Measurements from ENCODE around the gene IP6K3.

The IP6K3 gene

GRCh38 chr6:33686981-33687975 lies 59.4 kb downstream of the IP6K3 start:
- no peak for FAIRE-seq

- no peak for FAIRE-seq
Observed at GRCh38 chr6:33686225-33686924, 60.3 kb downstream of the IP6K3 start.

GRCh38 chr6:33685411-33686224 lies 61.1 kb downstream of the IP6K3 start:
- FAIRE-seq = no peak

- FAIRE-seq = no peak
Observed at GRCh38 chr6:33684983-33685382, 61.7 kb downstream of the IP6K3 start.

GRCh38 chr6:33684428-33684896 lies 62.2 kb downstream of the IP6K3 start:
- FAIRE-seq = no peak

GRCh38 chr6:33683576-33684427 lies 62.9 kb downstream of the IP6K3 start:
- no peak for FAIRE-seq

GRCh38 chr6:33683051-33683571 lies 63.6 kb downstream of the IP6K3 start:
- no peak for FAIRE-seq

- FAIRE-seq = no peak
Observed at GRCh38 chr6:33682341-33682740, 64.4 kb downstream of the IP6K3 start.

- no peak for FAIRE-seq
Observed at GRCh38 chr6:33679761-33680160, 66.9 kb downstream of the IP6K3 start.

- FAIRE-seq = no peak
Observed at GRCh38 chr6:33678932-33679490, 67.7 kb downstream of the IP6K3 start.

GRCh38 chr6:33678233-33678931 lies 68.3 kb downstream of the IP6K3 start:
- FAIRE-seq = no peak

GRCh38 chr6:33677689-33678088 lies 69.0 kb downstream of the IP6K3 start:
- FAIRE-seq = no peak

- FAIRE-seq = no peak
Observed at GRCh38 chr6:33677143-33677660, 69.5 kb downstream of the IP6K3 start.

GRCh38 chr6:33676416-33677142 lies 70.1 kb downstream of the IP6K3 start:
- FAIRE-seq = no peak

GRCh38 chr6:33675968-33676367 lies 70.7 kb downstream of the IP6K3 start:
- no peak for FAIRE-seq

- FAIRE-seq = no peak
Observed at GRCh38 chr6:33673851-33674250, 72.9 kb downstream of the IP6K3 start.

- no peak for FAIRE-seq
Observed at GRCh38 chr6:33672808-33673207, 73.9 kb downstream of the IP6K3 start.

GRCh38 chr6:33671744-33672072 lies 75.0 kb downstream of the IP6K3 start:
- no peak for FAIRE-seq

Data from A204.1 (cell line).